Pons (tissue), 1 donor: ENCODE results near the gene ARMC7.
"Not testable (repeated sequence)": the region's sequence is repeated elsewhere in the genome, so short reads cannot be mapped to it uniquely, and the experiment has no call there.

Experiments used
- DNase-seq: peaks from one replicate; pipeline ENCODE4 v3.0.0-alpha.2; 2016; ENCODE audit warnings: low spot score

ARMC7 gene

DNA sequence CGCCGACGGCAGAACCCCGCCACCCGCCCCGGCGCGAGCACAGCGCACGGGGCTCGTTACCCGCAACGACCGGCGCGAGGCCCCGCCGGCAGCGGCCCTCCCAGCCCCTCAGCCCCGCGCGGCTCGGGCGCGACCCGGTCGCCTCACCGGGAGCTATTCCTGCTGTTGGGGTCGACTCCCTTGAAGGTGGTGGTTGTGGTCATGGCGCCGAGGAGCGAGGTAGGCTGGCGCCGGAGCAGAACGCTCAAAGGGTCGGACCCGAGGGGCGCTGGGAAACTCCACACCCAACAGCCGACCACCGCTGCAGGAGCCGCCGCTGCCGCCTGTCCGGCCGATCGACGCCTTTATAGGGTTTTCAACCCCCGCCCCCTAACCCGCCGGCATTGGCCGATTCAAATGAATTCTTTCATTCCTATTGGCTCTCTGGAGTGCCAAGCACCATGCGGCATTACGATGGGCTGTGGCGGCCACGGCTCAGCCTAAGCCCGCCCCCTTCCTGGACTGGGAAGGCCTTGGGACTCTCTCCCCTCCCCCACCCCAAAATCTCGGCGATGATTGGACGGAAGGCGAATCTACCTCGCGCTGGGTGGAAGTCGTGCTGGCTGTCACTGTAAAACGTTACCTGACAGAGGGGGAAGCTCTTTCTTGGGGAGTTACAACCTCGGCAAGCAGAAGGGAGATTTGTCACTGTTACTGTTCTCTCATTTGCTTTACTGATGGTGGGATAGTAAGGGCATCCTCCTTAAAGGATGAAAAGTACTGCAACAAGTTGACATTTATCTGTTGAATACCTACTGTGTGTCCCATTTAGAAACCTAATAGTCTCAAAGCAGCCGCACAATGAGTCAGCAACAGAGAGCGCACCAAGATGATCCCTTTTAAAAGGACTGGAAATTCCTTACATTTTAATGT lies 44.7 kb downstream of the ARMC7 start, which contains the start of gene JPT1:
Gene JPT1 (minus strand): TSS at position 318 of the 912 bp plus-strand sequence. CDS start 115 bp downstream, at position 203.
- peak; percentile 99 for DNase-seq

DNA sequence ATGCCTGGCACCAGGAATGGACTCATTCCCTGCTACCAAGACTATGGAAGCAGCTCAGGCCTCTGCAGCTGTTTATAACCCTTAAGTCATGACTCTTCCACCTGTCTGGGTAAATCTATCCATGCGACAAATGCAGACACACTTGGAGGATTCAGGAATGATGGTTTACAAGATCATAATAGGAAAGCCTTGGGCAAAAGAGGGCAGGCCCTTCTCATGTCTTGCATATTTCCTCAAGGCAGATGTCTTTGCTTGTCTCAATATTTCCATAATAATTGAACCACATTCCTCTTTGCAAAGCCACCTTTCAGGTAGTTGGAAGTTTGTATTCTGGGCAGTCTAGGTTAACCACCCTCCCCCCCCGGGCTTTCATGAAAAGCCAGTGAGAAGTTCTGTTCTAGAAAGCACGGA lies 45.4 kb downstream of the ARMC7 start:
- DNase-seq = no peak

DNA sequence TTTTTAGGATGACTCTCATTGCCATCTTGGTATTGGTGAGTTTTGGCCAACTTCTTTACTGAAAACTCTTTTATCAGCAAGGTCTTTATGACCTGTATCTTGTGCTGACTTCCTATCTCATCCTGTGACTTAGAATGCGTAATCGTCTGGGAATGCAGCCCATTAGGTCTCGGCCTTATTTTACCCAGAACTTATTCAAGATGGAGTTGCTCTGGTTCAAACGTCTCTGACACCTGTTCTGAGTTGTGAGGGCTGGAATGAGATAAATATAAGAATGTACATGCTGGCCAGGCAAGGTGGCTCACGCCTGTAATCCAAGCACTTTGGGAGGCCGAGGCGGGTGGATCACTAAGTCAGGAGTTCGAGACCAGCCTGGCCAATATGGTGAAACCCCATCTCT lies 48.7 kb downstream of the ARMC7 start:
- not testable (repeated sequence) for DNase-seq

DNA sequence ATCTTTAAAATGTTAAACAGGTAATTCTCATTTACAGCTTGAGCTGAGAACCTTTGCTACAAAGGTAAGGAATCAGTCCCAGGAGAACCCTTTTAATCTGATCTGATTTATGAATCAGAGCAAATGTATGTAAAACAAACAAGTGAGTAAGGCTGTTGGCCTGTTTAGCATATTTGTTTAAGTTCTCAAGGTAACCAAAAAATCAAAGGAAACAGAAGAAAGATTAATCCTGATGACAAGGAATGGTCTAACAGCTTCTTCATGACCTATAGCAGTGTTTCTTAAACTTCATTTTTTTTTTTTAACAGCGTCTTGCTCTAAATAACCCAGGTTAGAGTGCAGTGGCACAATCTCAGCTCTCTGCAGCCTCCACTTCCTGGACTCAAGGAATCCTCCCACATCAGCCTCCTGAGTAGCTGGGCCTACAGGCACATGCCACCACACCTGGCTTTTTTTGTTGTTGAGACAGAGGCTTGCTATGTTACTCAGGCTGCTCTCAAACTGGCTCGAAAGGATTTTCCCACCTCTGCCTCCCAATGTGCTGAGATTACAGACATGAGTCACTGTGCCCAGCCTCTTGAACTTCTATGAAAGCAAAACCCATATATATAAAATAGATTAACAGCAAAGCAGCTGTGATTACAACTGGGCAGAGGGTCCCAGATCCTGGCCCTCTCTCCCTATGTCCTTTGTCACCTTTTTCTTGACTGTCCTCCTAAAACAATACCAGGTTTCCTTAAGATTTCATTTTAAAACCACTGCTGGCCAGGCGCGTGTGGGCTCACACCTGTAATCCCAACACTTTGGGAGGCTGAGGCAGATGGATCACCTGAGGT lies 49.6 kb downstream of the ARMC7 start:
- DNase-seq = no peak

DNA sequence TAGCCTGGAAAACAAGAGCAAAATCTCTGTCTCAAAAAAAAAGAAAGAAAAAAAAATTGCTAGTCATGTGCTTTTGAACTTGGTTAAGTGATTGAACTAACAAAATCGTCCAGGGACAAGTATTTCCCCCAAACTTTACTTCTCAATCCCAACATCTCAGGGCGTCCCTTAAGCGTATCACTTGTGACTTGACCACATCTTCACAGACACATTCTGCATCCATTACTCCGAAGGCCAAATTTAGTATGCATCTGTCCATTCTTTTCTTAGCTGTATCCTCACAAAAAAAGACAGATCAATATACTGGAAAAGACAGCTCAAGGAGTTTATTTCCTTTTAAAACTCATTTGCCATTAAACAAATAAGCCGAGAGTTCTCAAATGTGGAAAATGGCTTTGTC lies 50.4 kb downstream of the ARMC7 start:
- no peak for DNase-seq

DNA sequence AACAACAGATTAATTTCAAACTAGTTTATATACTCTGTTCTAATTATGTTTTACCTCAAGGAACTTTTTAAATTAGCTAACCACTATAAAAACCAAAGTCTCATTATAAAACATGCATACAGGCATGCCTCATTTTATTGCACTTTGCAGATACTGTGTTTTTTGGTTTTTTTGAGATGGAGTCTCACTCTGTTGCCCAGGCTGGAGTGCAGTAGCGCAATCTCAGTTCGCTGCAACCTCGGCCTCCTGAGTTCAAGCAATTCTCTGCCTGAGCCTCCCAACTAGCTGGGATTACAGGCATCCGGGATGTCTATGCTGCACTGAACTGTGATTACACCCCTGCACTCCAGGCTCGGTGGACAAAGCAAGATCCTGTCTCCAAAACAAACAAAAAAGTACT lies 53.3 kb downstream of the ARMC7 start:
- DNase-seq = no peak

DNA sequence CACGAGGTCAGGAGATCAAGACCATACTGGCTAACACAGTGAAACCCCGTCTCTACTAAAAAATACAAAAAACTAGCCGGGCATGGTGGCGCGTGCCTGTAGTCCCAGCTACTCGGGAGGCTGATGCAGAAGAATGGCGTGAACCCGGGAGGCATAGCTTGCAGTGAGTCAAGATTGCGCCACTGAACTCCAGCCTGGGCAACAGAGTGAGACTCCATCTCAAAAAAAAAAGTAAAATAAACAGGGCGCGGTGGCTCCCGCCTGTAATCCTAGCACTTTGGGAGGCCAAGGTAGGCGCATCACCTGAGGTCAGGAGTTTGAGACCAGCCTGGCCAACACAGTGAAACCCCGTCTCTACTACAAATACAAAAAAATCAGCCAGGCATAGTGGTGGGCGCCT lies 54.8 kb downstream of the ARMC7 start:
- not testable (repeated sequence) for DNase-seq

DNA sequence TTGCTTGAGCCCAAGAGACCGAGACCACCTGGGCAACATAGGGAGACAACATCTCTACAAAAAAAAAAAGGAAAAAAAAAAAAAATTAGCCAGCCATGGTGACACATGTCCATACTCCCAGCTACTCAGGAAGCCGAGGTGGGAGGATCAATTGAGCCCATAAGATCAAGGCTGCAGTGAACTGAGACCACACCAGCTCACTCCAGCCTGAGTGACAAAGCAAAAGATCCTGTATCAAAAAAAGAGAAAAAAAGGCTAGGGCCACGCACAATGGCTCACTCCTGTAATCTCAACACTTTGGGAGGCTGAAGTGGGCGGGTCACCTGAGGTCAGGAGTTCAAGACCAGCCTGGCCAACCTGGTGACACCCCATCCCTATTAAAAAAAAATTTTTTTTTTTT lies 59.2 kb downstream of the ARMC7 start:
- DNase-seq = no peak

DNA sequence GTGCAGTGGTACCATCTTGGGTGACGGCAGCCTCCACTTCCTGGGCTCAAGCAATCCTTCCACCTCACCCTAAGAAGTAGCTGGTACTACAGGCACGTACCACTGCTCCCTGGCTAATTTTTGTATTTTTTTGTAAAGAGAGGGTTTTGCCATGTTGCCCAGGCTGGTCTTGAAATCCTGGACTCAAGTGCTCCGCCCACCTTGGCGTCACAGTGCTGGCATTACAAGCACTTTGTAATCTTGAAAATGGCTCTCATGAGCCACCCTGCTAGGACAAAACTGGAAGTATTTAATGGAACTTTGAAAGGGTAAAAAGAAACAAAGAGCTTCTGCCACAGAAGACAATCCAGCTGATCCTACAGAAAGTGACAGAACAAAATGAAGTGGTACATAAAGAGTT lies 63.8 kb downstream of the ARMC7 start:
- no peak for DNase-seq

DNA sequence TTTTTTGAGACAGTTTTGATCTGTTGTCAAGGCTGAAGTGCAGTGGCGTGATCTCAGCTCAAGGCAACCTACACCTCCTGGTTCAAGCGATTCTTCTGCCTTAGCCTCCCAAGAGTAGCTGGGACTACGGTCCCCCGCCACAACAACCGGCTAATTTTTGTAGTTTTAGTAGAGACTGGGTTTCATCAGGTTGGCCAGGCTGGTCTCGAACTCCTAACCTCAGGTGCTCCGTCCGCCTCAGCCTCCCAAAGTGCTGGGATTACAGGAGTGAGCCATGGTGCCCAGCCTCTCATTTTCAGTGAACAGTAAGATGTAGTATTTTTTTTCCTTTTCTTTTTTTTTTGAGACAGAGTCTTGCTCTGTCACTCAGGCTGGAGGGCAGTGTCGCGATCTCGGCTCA lies 65.2 kb downstream of the ARMC7 start:
- no peak for DNase-seq

DNA sequence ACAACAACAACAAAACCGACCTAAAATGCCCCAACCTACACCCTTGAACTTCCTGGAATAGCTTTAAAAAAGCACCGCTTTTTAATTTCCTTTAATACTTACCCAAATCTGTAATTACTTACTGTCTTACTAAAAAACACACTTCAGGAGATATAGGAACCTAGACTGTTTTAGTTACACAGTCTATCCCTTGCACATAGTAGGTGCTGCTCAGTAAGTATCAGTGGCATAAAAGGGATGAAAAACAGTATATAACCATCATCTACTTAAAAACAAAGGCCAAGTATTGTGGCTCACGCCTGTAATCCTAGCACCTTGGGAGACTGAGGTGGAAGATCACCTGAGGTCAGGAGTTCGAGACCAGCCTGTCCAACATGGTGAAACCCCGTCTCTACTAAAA lies 66.9 kb downstream of the ARMC7 start:
- no peak for DNase-seq

DNA sequence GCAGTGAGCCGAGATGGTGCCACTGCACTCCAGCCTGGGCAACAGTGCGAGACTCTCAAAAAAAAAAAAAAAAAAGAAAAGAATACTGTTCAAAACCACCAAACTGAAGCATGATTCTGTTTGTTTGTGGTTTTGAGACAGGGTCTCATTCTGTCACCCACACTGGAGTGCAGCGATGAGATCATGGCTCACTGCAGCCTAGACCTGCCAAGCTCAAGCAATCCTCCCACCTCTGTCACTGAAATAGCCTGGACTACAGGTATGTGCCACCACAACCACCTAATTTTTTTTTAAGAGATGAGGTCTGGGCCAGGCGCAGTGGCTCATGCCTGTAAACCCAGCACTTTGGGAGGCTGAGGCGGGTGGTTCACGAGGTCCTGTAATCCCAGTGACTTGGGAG lies 68.7 kb downstream of the ARMC7 start:
- no peak for DNase-seq
